ENCODE results near the gene CXCL13.
"Not testable (repeated sequence)": the region's sequence is repeated elsewhere in the genome, so short reads cannot be mapped to it uniquely, and the experiment has no call there.

The CXCL13 gene

GRCh38 chr4:77651820-77652219 is 46.2 kb downstream of the CXCL13 start:
- no peak overlapping the region for H3K4me2 ChIP-seq (ENCODE audit: low read depth, low read length, poor library complexity, severe bottlenecking)
- H3K9ac ChIP-seq (ENCODE audit: low read depth, low read length, poor library complexity, severe bottlenecking) = no peak overlapping the region
- H3K4me3 ChIP-seq (ENCODE audit: low read length, poor library complexity, severe bottlenecking) = no peak overlapping the region
- H3K79me2 ChIP-seq (ENCODE audit: insufficient read depth, low read length) = no peaks in the 10 kb centered on the region
- no peaks in the 10 kb centered on the region for H3K27me3 ChIP-seq (ENCODE audit: insufficient read depth, low read length, poor library complexity, severe bottlenecking)
- H3K9me2 ChIP-seq (replicated peaks; ENCODE audit: low read depth, low read length) = no peaks in the 10 kb centered on the region
- H4K20me1 ChIP-seq (ENCODE audit: insufficient read depth, low read length, poor library complexity, severe bottlenecking) = no peaks in the 10 kb centered on the region
- H3K4me1 ChIP-seq (ENCODE audit: insufficient read depth, low read length, poor library complexity, severe bottlenecking) = no peaks in the 10 kb centered on the region
- H3F3A ChIP-seq (ENCODE audit: low read depth) = no peaks in the 10 kb centered on the region
- TF ChIP-seq EZH2phosphoT487 (IDR thresholded peaks at IDR 0.05; ENCODE audit: borderline replicate concordance) (no peak), CTCF (conservative IDR thresholded peaks at IDR 0.05; ENCODE audit: low read length) (no peak)
- H3K36me3 ChIP-seq (ENCODE audit: insufficient read depth, low read length) = no peaks in the 10 kb centered on the region
- H2AFZ ChIP-seq (ENCODE audit: low read length) = no peak overlapping the region
- H3K9me3 ChIP-seq (ENCODE audit: insufficient read depth, low read depth, low read length) = no peaks in the 10 kb centered on the region

- Histone ChIP-seq H3K36me3 (ENCODE audit: insufficient read depth, low read length) (no peaks in the 10 kb centered on the region), H4K20me1 (ENCODE audit: insufficient read depth, low read length, poor library complexity, severe bottlenecking) (no peaks in the 10 kb centered on the region), H3K4me3 (ENCODE audit: low read length, poor library complexity, severe bottlenecking) (no peak overlapping the region), H3K4me2 (ENCODE audit: low read depth, low read length, poor library complexity, severe bottlenecking) (no peak overlapping the region), H2AFZ (ENCODE audit: low read length) (no peak overlapping the region), H3K27me3 (ENCODE audit: insufficient read depth, low read length, poor library complexity, severe bottlenecking) (no peaks in the 10 kb centered on the region), H3K79me2 (ENCODE audit: insufficient read depth, low read length) (no peaks in the 10 kb centered on the region), H3K9me3 (ENCODE audit: insufficient read depth, low read depth, low read length) (no peaks in the 10 kb centered on the region), H3K9ac (ENCODE audit: low read depth, low read length, poor library complexity, severe bottlenecking) (no peak overlapping the region), H3K9me2 (replicated peaks; ENCODE audit: low read depth, low read length) (no peaks in the 10 kb centered on the region), H3F3A (ENCODE audit: low read depth) (no peaks in the 10 kb centered on the region), H3K4me1 (ENCODE audit: insufficient read depth, low read length, poor library complexity, severe bottlenecking) (no peaks in the 10 kb centered on the region)
- TF ChIP-seq CTCF (conservative IDR thresholded peaks at IDR 0.05; ENCODE audit: low read length) (no peak), EZH2phosphoT487 (IDR thresholded peaks at IDR 0.05; ENCODE audit: borderline replicate concordance) (no peak)
Measured at GRCh38 chr4:77652237-77652897, 46.7 kb downstream of the CXCL13 start.

GRCh38 chr4:77653162-77653758 is 47.6 kb downstream of the CXCL13 start:
- no peak overlapping the region for H3K9ac ChIP-seq (ENCODE audit: low read depth, low read length, poor library complexity, severe bottlenecking)
- H3K4me1 ChIP-seq (ENCODE audit: insufficient read depth, low read length, poor library complexity, severe bottlenecking) = no peaks in the 10 kb centered on the region
- H3K9me3 ChIP-seq (ENCODE audit: insufficient read depth, low read depth, low read length) = no peaks in the 10 kb centered on the region
- no peaks in the 10 kb centered on the region for H3K27me3 ChIP-seq (ENCODE audit: insufficient read depth, low read length, poor library complexity, severe bottlenecking)
- H2AFZ ChIP-seq (ENCODE audit: low read length) = no peak overlapping the region
- H3K4me3 ChIP-seq (ENCODE audit: low read length, poor library complexity, severe bottlenecking) = no peak overlapping the region
- H3K9me2 ChIP-seq (replicated peaks; ENCODE audit: low read depth, low read length) = no peaks in the 10 kb centered on the region
- H3F3A ChIP-seq (ENCODE audit: low read depth) = no peaks in the 10 kb centered on the region
- H3K79me2 ChIP-seq (ENCODE audit: insufficient read depth, low read length) = no peaks in the 10 kb centered on the region
- no peaks in the 10 kb centered on the region for H3K36me3 ChIP-seq (ENCODE audit: insufficient read depth, low read length)
- no peaks in the 10 kb centered on the region for H4K20me1 ChIP-seq (ENCODE audit: insufficient read depth, low read length, poor library complexity, severe bottlenecking)
- TF ChIP-seq EZH2phosphoT487 (IDR thresholded peaks at IDR 0.05; ENCODE audit: borderline replicate concordance) = no peak
- TF ChIP-seq CTCF (conservative IDR thresholded peaks at IDR 0.05; ENCODE audit: low read length) = no peak
- H3K4me2 ChIP-seq (ENCODE audit: low read depth, low read length, poor library complexity, severe bottlenecking) = no peak overlapping the region

- H3F3A ChIP-seq (ENCODE audit: low read depth); H3K36me3 ChIP-seq (ENCODE audit: insufficient read depth, low read length); H3K4me3 ChIP-seq (ENCODE audit: low read length, poor library complexity, severe bottlenecking); H3K4me2 ChIP-seq (ENCODE audit: low read depth, low read length, poor library complexity, severe bottlenecking); H2AFZ ChIP-seq (ENCODE audit: low read length); H3K79me2 ChIP-seq (ENCODE audit: insufficient read depth, low read length); H3K9me3 ChIP-seq (ENCODE audit: insufficient read depth, low read depth, low read length); H3K4me1 ChIP-seq (ENCODE audit: insufficient read depth, low read length, poor library complexity, severe bottlenecking); H3K9me2 ChIP-seq (replicated peaks; ENCODE audit: low read depth, low read length); H3K9ac ChIP-seq (ENCODE audit: low read depth, low read length, poor library complexity, severe bottlenecking); H4K20me1 ChIP-seq (ENCODE audit: insufficient read depth, low read length, poor library complexity, severe bottlenecking); H3K27me3 ChIP-seq (ENCODE audit: insufficient read depth, low read length, poor library complexity, severe bottlenecking): not testable (repeated sequence)
Measured at GRCh38 chr4:77660318-77660717, 54.7 kb downstream of the CXCL13 start.

All from Loucy (cell line).